GM12891 (cell line): ENCODE data around the gene MDN1.
A peak's percentile ranks its signal among the peaks of the same experiment; 100 is the strongest.

Experiments used
- DNase-seq: peaks from one replicate; pipeline ENCODE4 v3.0.0; 2011; ENCODE audit warnings: low spot score; ENCODE audit not compliant: insufficient read length
- FAIRE-seq: peaks from 2 replicates; lab custom pipeline; 2011; peaks lifted over from hg19 to GRCh38; lab: Jason Lieb, UNC
- PAX5 ChIP-seq: IDR thresholded peaks from 2 replicates; pipeline ENCODE4 v1.6.1; 2011; ENCODE audit warnings: low read length, moderate library complexity, mild to moderate bottlenecking; ENCODE audit not compliant: insufficient read depth, severe bottlenecking
- POLR2A ChIP-seq: IDR thresholded peaks from 2 replicates; pipeline ENCODE4 v1.6.1; 2011; ENCODE audit warnings: low read depth, low read length, control low read depth
- POLR2AphosphoS5 ChIP-seq: IDR thresholded peaks from 2 replicates; pipeline ENCODE4 v1.6.1; 2011; ENCODE audit warnings: low read depth, low read length, control low read depth
- POU2F2 ChIP-seq: IDR thresholded peaks from 2 replicates; pipeline ENCODE4 v1.6.1; 2011; ENCODE audit warnings: low read depth, mild to moderate bottlenecking, control low read depth, low read length, moderate library complexity
- SPI1 ChIP-seq: IDR thresholded peaks from 2 replicates; pipeline ENCODE4 v1.6.1; 2011; ENCODE audit warnings: low read depth, low read length, control low read depth
- TAF1 ChIP-seq: IDR thresholded peaks from 2 replicates; pipeline ENCODE4 v1.6.1; 2011; ENCODE audit warnings: low read depth, low read length, control low read depth

Gene MDN1

GRCh38 chr6:89777455-89777854 lies 42.1 kb downstream of the MDN1 start:
- TF ChIP-seq POU2F2 (no peak), TAF1 (no peak), PAX5 (no peak), POLR2A (no peak), SPI1 (no peak), POLR2AphosphoS5 (no peak)
- FAIRE-seq = no peak
- DNase-seq = no peak

GRCh38 chr6:89776583-89777233 lies 42.9 kb downstream of the MDN1 start:
- DNase-seq (no peak), FAIRE-seq (no peak)
- TF ChIP-seq PAX5 = no peak
- no peak for TF ChIP-seq POLR2A
- TF ChIP-seq POLR2AphosphoS5 = no peak
- TF ChIP-seq SPI1 = no peak
- no peak for TF ChIP-seq TAF1
- TF ChIP-seq POU2F2 = no peak

DNA sequence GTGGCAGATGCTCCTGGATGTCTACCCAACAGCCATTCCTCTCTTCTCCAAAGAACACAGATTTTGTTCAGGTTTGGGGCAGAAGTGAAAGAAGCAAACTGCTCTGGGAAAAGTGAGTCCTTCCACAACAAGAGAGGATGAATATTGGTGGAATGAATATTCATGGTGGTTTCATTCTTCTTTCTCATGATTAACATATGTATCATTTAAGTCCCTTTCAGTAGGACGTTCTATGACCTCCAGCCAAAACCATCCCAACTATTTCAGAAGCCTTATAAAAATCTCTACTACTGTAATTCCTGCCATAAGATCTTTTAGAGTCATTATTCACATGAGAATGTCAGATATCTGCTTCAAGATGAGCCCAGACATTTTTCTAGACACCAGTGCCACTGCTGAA lies 44.4 kb downstream of the MDN1 start:
- DNase-seq (no peak), FAIRE-seq (no peak)
- TF ChIP-seq POU2F2 (no peak), PAX5 (no peak), TAF1 (no peak), POLR2A (no peak), SPI1 (no peak), POLR2AphosphoS5 (no peak)

GRCh38 chr6:89769572-89769971 lies 50.0 kb downstream of the MDN1 start:
- DNase-seq (no peak), FAIRE-seq (no peak)
- TF ChIP-seq POU2F2 (no peak), POLR2A (no peak), TAF1 (no peak), PAX5 (no peak), POLR2AphosphoS5 (no peak), SPI1 (no peak)

DNA sequence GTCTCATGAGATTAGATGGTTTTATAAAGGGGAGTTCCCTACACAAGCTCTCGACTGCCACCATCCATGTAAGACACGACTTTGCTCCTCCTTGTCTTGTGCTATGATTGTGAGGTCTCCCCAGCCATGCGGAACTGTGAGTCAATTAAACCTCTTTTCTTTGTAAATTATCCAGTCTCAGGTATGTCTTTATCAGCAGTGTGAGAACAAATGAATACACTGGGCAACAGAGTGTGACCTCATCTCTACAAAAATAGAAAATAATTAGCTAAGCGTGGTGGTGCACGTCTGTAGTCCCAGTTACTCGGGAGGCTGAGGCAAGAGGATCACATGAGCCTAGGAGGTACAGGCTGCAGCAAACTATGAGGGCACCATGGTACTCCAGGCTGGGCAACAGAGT lies 51.3 kb downstream of the MDN1 start:
- TF ChIP-seq POLR2A (no peak), POLR2AphosphoS5 (no peak), SPI1 (no peak), PAX5 (no peak), POU2F2 (no peak), TAF1 (no peak)
- DNase-seq (no peak), FAIRE-seq (no peak)

DNA sequence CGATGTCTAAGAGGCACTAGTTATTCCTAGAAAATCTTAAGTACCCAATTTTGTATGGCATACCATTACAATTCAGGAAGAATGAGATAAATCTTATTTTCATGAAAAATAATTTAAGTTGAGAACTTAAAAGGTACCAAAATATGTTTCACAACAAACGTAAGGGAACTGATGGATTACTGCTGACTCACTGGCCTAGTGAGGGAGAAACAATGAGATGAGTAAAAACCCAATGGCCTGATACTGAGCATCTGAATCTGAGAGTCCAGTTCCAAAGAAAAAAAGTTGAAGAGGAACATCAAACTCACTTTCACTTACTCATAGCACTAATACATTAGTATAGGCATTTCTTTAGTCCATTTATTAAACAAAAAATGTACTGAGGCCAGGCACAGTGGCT lies 56.0 kb downstream of the MDN1 start:
- FAIRE-seq (no peak), DNase-seq (no peak)
- TF ChIP-seq POLR2AphosphoS5 = no peak
- no peak for TF ChIP-seq TAF1
- no peak for TF ChIP-seq POU2F2
- TF ChIP-seq POLR2A = no peak
- TF ChIP-seq PAX5 = no peak
- no peak for TF ChIP-seq SPI1

GRCh38 chr6:89758830-89759229 lies 60.8 kb downstream of the MDN1 start:
- TF ChIP-seq TAF1 (no peak), POU2F2 (no peak), POLR2A (no peak)
- FAIRE-seq (no peak), DNase-seq (no peak)

DNA sequence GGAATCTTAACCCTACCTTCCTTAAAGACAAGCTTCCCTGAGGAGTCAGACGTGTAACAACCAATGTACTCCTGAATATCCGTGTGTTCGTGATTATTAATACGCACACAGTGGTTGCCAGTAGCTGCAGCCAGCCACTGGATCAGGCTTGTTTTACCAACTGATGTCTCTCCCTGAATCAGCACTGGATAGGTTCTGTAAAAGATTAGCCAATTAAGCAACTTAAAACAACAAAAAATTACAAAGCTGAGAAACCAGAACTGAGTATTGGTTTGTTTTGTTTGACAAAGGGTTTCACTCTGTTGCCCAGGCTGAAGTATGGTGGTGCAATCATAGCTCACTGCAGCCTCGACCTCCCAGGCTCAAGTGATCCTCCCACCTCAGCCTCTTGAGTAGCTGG lies 69.3 kb downstream of the MDN1 start:
- no peak for DNase-seq
- TF ChIP-seq SPI1 = no peak
- no peak for TF ChIP-seq PAX5
- TF ChIP-seq TAF1 = no peak
- TF ChIP-seq POLR2AphosphoS5 = no peak
- no peak for TF ChIP-seq POU2F2
- no peak for TF ChIP-seq POLR2A
- no peak for FAIRE-seq

DNA sequence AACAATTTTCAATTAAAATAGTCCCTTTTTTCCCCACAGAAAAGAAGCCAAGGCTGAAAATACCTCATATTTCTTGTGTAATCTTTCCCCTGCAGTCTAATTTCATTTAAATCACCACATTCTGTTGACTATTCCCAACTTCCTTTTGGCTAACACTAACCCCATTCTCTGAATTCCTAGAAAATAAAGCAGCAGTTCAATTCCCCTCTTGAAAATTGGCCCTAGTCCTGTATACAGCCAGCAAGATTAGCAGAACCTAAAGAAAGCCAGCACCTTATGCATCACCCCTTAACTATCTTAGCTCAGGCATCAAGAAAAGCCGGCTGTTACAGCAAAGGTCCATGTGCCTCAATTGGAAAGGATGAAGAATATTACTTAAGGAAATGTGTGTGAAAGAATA lies 69.7 kb downstream of the MDN1 start:
- FAIRE-seq (no peak), DNase-seq (no peak)
- TF ChIP-seq SPI1 (no peak), POU2F2 (no peak), PAX5 (no peak), POLR2AphosphoS5 (no peak), POLR2A (no peak), TAF1 (no peak)

DNA sequence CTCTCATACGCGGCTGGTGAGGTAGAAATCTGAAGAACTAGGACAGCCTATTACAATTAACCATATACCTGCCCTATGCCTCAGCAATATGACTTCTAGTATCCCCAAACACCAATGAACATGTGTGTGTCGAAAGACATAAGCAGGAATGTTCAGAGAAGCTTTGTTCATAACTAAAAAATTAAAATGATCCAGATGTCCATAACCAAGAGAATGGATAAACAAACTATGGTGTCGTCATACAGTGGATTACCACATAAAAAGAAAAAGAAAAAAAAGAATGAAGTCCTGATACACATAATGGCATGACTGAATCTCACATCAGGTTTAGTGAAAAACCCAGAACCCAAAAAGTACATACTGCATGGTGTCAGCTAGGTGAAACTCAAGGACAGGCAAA lies 73.9 kb downstream of the MDN1 start:
- FAIRE-seq = no peak
- TF ChIP-seq SPI1 = no peak
- no peak for TF ChIP-seq POLR2A
- TF ChIP-seq TAF1 = no peak
- TF ChIP-seq POLR2AphosphoS5 = no peak
- no peak for TF ChIP-seq PAX5
- DNase-seq = no peak

- DNase-seq = no peak
- TF ChIP-seq POLR2AphosphoS5 (no peak), POU2F2 (no peak), TAF1 (no peak), PAX5 (no peak), SPI1 (no peak), POLR2A (no peak)
- FAIRE-seq = peak; percentile 13
Measured at GRCh38 chr6:89745096-89745495, 74.5 kb downstream of the MDN1 start.
